Suprapubic skin (tissue), 3 donors: ENCODE measurements around the gene CALML6.

ENCODE experiments used
- CTCF ChIP-seq, 2 donors: fragments of 200-600 bp in 1 of 2; fragments of 450-650 bp in 1 of 2; sonication (generic) in 1 of 2; IDR thresholded peaks; one replicate each; pipeline ENCODE4 v1.5.1; 2016 to 2019; ENCODE audit warnings: antibody characterized with exemption in 2 of 2, mild to moderate bottlenecking in 1 of 2, moderate library complexity in 1 of 2
- EP300 ChIP-seq: sonication (generic); formaldehyde crosslinking; IDR thresholded peaks from one replicate; pipeline ENCODE4 v1.6.1; 2017; ENCODE audit warnings: antibody characterized with exemption
- POLR2A ChIP-seq, 2 donors: fragments of 450-650 bp; IDR thresholded peaks; one replicate each; pipeline ENCODE4 v1.6.1; 2017; ENCODE audit warnings: antibody characterized with exemption in 2 of 2, mild to moderate bottlenecking in 2 of 2, moderate library complexity in 2 of 2

- TF ChIP-seq CTCF (IDR thresholded peaks at IDR 0.05): no peak
- no peak for TF ChIP-seq POLR2A (IDR thresholded peaks at IDR 0.05)
- TF ChIP-seq EP300: no peak
Measured at GRCh38 chr1:1922956-1923833, 8.1 kb downstream of the CALML6 start.
